Measurements from ENCODE around the gene SFXN4. TPM values are rescaled to one million over a fixed set of nuclear protein-coding genes. Genes with fewer than 3 reads are reported as not detected.

SFXN4 gene
- total and polyA plus RNA-seq, 3 experiments from 2014 or later = 18.6 to 52.3 (median 48.2) TPM

GRCh38 chr10:119201233-119201632, 35.7 kb upstream of the SFXN4 start:
- no peaks in the 10 kb centered on the region for H3K27me3 ChIP-seq (ENCODE audit: insufficient read depth, low read length, poor library complexity, severe bottlenecking)
- no peaks in the 10 kb centered on the region for H3K36me3 Mint-ChIP-seq
- no peak overlapping the region for H3K27ac Mint-ChIP-seq
- H3K4me1 Mint-ChIP-seq = peaks cover 5 to 18% (median 6%) of the 10 kb centered on the region in 3 donors
- no peak overlapping the region for H3K4me3 Mint-ChIP-seq
- no peaks in the 10 kb centered on the region for H3K9me3 ChIP-seq (ENCODE audit: low read length)
- POLR2A ChIA-PET = no interaction called here
- CTCF ChIA-PET = no interaction called here
- H3K27ac ChIP-seq (ENCODE audit: low read depth, low read length) = no peak overlapping the region
- H3K27me3 Mint-ChIP-seq = peaks cover 3% of the 10 kb centered on the region in 2 donors
- H3K4me1 ChIP-seq (ENCODE audit: insufficient read depth, low read length) = peaks cover 6% of the 10 kb centered on the region
- no peaks in the 10 kb centered on the region for H3K36me3 ChIP-seq (ENCODE audit: insufficient read depth, low read length)
- DNase-seq = no peak
- H3K9me3 Mint-ChIP-seq = no peaks in the 10 kb centered on the region
- H3K4me3 ChIP-seq (ENCODE audit: low read length) = no peak overlapping the region

GRCh38 chr10:119199231-119199992, 33.9 kb upstream of the SFXN4 start:
- ChIA-PET CTCF (interaction anchor here (0.6 to 2.9 kb wide), 17 partner anchors 7 to 488 kb away, joined by 3 to 21 read pairs (median 4); partner anchors contain the start of gene GRK5), POLR2A (no interaction called here)
- no peaks in the 10 kb centered on the region for H3K4me1 ChIP-seq (ENCODE audit: insufficient read depth, low read length)
- peaks cover 3% of the 10 kb centered on the region in 2 donors for H3K27me3 Mint-ChIP-seq
- no peaks in the 10 kb centered on the region for H3K36me3 ChIP-seq (ENCODE audit: insufficient read depth, low read length)
- H3K4me1 Mint-ChIP-seq = peaks cover 0 to 13% (median 2%) of the 10 kb centered on the region in 3 donors
- H3K4me3 ChIP-seq (ENCODE audit: low read length) = no peak overlapping the region
- H3K9me3 Mint-ChIP-seq = no peaks in the 10 kb centered on the region
- H3K36me3 Mint-ChIP-seq = no peaks in the 10 kb centered on the region
- no peaks in the 10 kb centered on the region for H3K27me3 ChIP-seq (ENCODE audit: insufficient read depth, low read length, poor library complexity, severe bottlenecking)
- H3K4me3 Mint-ChIP-seq = no peak overlapping the region
- no peak overlapping the region for H3K27ac ChIP-seq (ENCODE audit: low read depth, low read length)
- H3K9me3 ChIP-seq (ENCODE audit: low read length) = no peaks in the 10 kb centered on the region
- DNase-seq = peak in 3 of 5 donors; percentile 27 to 59 (median 49)
- H3K27ac Mint-ChIP-seq = no peak overlapping the region

- ChIA-PET POLR2A (no interaction called here), CTCF (interaction anchor here (0.6 to 2.9 kb wide), 16 partner anchors 8 to 489 kb away, joined by 3 to 21 read pairs (median 3); partner anchors contain the start of gene GRK5)
- no peaks in the 10 kb centered on the region for H3K36me3 Mint-ChIP-seq
- H3K4me3 Mint-ChIP-seq = no peak overlapping the region
- Histone ChIP-seq H3K27ac (ENCODE audit: low read depth, low read length) (no peak overlapping the region), H3K4me1 (ENCODE audit: insufficient read depth, low read length) (no peaks in the 10 kb centered on the region), H3K4me3 (ENCODE audit: low read length) (no peak overlapping the region), H3K9me3 (ENCODE audit: low read length) (no peaks in the 10 kb centered on the region), H3K36me3 (ENCODE audit: insufficient read depth, low read length) (no peaks in the 10 kb centered on the region), H3K27me3 (ENCODE audit: insufficient read depth, low read length, poor library complexity, severe bottlenecking) (no peaks in the 10 kb centered on the region)
- H3K27me3 Mint-ChIP-seq = peaks cover 3% of the 10 kb centered on the region in 2 donors
- H3K9me3 Mint-ChIP-seq = no peaks in the 10 kb centered on the region
- DNase-seq = peak in 1 of 5 donors; percentile 17
- H3K4me1 Mint-ChIP-seq = peaks cover 0 to 13% (median 2%) of the 10 kb centered on the region in 3 donors
- peak overlapping the region in 1 of 8 donors; percentile 82 for H3K27ac Mint-ChIP-seq
These were observed 32.9 kb upstream of the SFXN4 start for GRCh38 chr10:119198438-119198837.

- CTCF ChIA-PET = interaction anchor here (0.9 to 2.9 kb wide), 9 partner anchors 8 to 291 kb away, joined by 3 to 21 read pairs (median 12); partner anchors contain the start of gene GRK5
- H3K36me3 ChIP-seq (ENCODE audit: insufficient read depth, low read length) = no peaks in the 10 kb centered on the region
- no peak overlapping the region for H3K27ac ChIP-seq (ENCODE audit: low read depth, low read length)
- Mint-ChIP-seq H3K27me3 (peaks cover 3% of the 10 kb centered on the region in 2 donors), H3K4me1 (peaks cover 0 to 13% (median 2%) of the 10 kb centered on the region in 3 donors), H3K36me3 (peaks cover 0 to 1% (median 0%) of the 10 kb centered on the region in 3 donors), H3K27ac (peak overlapping the region in 1 of 8 donors; percentile 48), H3K9me3 (no peaks in the 10 kb centered on the region), H3K4me3 (no peak overlapping the region)
- no peaks in the 10 kb centered on the region for H3K4me1 ChIP-seq (ENCODE audit: insufficient read depth, low read length)
- H3K27me3 ChIP-seq (ENCODE audit: insufficient read depth, low read length, poor library complexity, severe bottlenecking) = no peaks in the 10 kb centered on the region
- POLR2A ChIA-PET = no interaction called here
- no peak for DNase-seq
- no peaks in the 10 kb centered on the region for H3K9me3 ChIP-seq (ENCODE audit: low read length)
- H3K4me3 ChIP-seq (ENCODE audit: low read length) = no peak overlapping the region
These were observed 32.4 kb upstream of the SFXN4 start for GRCh38 chr10:119197921-119198320.

GRCh38 chr10:119191881-119192280, 26.4 kb upstream of the SFXN4 start:
- POLR2A ChIA-PET = no interaction called here
- no peaks in the 10 kb centered on the region for H3K27me3 Mint-ChIP-seq
- peaks cover 0 to 1% (median 0%) of the 10 kb centered on the region in 3 donors for H3K36me3 Mint-ChIP-seq
- H3K9me3 Mint-ChIP-seq = no peaks in the 10 kb centered on the region
- Histone ChIP-seq H3K36me3 (ENCODE audit: insufficient read depth, low read length) (no peaks in the 10 kb centered on the region), H3K9me3 (ENCODE audit: low read length) (no peaks in the 10 kb centered on the region), H3K27me3 (ENCODE audit: insufficient read depth, low read length, poor library complexity, severe bottlenecking) (no peaks in the 10 kb centered on the region), H3K27ac (ENCODE audit: low read depth, low read length) (no peak overlapping the region), H3K4me3 (ENCODE audit: low read length) (no peak overlapping the region), H3K4me1 (ENCODE audit: insufficient read depth, low read length) (peaks cover 6% of the 10 kb centered on the region)
- DNase-seq = no peak
- H3K4me1 Mint-ChIP-seq = peaks cover 6 to 15% (median 9%) of the 10 kb centered on the region in 3 donors
- no peak overlapping the region for H3K27ac Mint-ChIP-seq
- no peak overlapping the region for H3K4me3 Mint-ChIP-seq
- CTCF ChIA-PET = no interaction called here

GRCh38 chr10:119190954-119191785, 25.7 kb upstream of the SFXN4 start:
- Histone ChIP-seq H3K27ac (ENCODE audit: low read depth, low read length) (no peak overlapping the region), H3K4me1 (ENCODE audit: insufficient read depth, low read length) (peaks cover 6% of the 10 kb centered on the region), H3K36me3 (ENCODE audit: insufficient read depth, low read length) (no peaks in the 10 kb centered on the region), H3K9me3 (ENCODE audit: low read length) (no peaks in the 10 kb centered on the region), H3K27me3 (ENCODE audit: insufficient read depth, low read length, poor library complexity, severe bottlenecking) (no peaks in the 10 kb centered on the region), H3K4me3 (ENCODE audit: low read length) (no peak overlapping the region)
- Mint-ChIP-seq H3K4me1 (peaks cover 6 to 15% (median 9%) of the 10 kb centered on the region in 3 donors), H3K27ac (peak overlapping the region in 2 of 8 donors; percentile 33 to 38), H3K27me3 (no peaks in the 10 kb centered on the region), H3K36me3 (peaks cover 0 to 1% (median 0%) of the 10 kb centered on the region in 3 donors), H3K4me3 (no peak overlapping the region), H3K9me3 (no peaks in the 10 kb centered on the region)
- ChIA-PET POLR2A (no interaction called here), CTCF (interaction anchor here (1.1 to 2.9 kb wide), 3 partner anchors 8 to 115 kb away, joined by 4 to 12 read pairs (median 11); partner anchors contain the start of gene GRK5)
- no peak for DNase-seq

- H3K36me3 ChIP-seq (ENCODE audit: insufficient read depth, low read length) = no peaks in the 10 kb centered on the region
- no peak overlapping the region for H3K4me3 ChIP-seq (ENCODE audit: low read length)
- no peak overlapping the region for H3K4me3 Mint-ChIP-seq
- H3K4me1 ChIP-seq (ENCODE audit: insufficient read depth, low read length) = peaks cover 6% of the 10 kb centered on the region
- no peak for DNase-seq
- H3K27me3 Mint-ChIP-seq = no peaks in the 10 kb centered on the region
- CTCF ChIA-PET = interaction anchor here (1.1 to 2.9 kb wide), 6 partner anchors 9 to 255 kb away, joined by 3 to 12 read pairs (median 4); partner anchors contain the start of genes DENND10 and GRK5
- H3K27me3 ChIP-seq (ENCODE audit: insufficient read depth, low read length, poor library complexity, severe bottlenecking) = no peaks in the 10 kb centered on the region
- peaks cover 6 to 15% (median 9%) of the 10 kb centered on the region in 3 donors for H3K4me1 Mint-ChIP-seq
- no peaks in the 10 kb centered on the region for H3K9me3 Mint-ChIP-seq
- H3K27ac ChIP-seq (ENCODE audit: low read depth, low read length) = no peak overlapping the region
- H3K9me3 ChIP-seq (ENCODE audit: low read length) = no peaks in the 10 kb centered on the region
- no peak overlapping the region for H3K27ac Mint-ChIP-seq
- POLR2A ChIA-PET = no interaction called here
- peaks cover 0 to 1% (median 0%) of the 10 kb centered on the region in 3 donors for H3K36me3 Mint-ChIP-seq
These were observed 24.8 kb upstream of the SFXN4 start for GRCh38 chr10:119190353-119190752.
